HepG2 (cell line): ENCODE measurements around the gene CTRB2.

Source experiments
- CHCHD3 ChIP-seq: sonication (generic); formaldehyde crosslinking; IDR thresholded peaks from 2 replicates; pipeline ENCODE4 v1.8.0; 2022; ENCODE audit warnings: mild to moderate bottlenecking, missing genetic modification reagents, moderate library complexity
- POLR2AphosphoS5 ChIP-seq: IDR thresholded peaks from 2 replicates; pipeline ENCODE4 v1.6.1; 2012; ENCODE audit warnings: low read depth, low read length
- ZMYM3 ChIP-seq: sonication (generic); formaldehyde crosslinking; IDR thresholded peaks from 2 replicates; pipeline ENCODE4 v1.5.1; 2020; ENCODE audit warnings: mild to moderate bottlenecking, missing genetic modification reagents
- ZNF12 ChIP-seq: sonication (generic); formaldehyde crosslinking; IDR thresholded peaks from 2 replicates; pipeline ENCODE4 v1.5.0; 2020; ENCODE audit warnings: missing genetic modification reagents
- TF ChIP-seq, protein P1 (sequence below): sonication (generic); formaldehyde crosslinking; IDR thresholded peaks from 2 replicates; pipeline ENCODE4 v1.5.0; 2020; ENCODE audit warnings: mild to moderate bottlenecking, missing genetic modification reagents, moderate library complexity
- TF ChIP-seq, protein P2 (sequence below), 2 experiments: fragments of 450-650 bp in 1 of 2; sonication (generic) in 1 of 2; formaldehyde crosslinking in 1 of 2; IDR thresholded peaks; 2 replicates each; pipeline versions ENCODE4 v1.6.1 to v1.8.0; 2016 to 2022; ENCODE audit warnings: antibody characterized with exemption in 1 of 2, mild to moderate bottlenecking in 1 of 2, missing genetic modification reagents in 1 of 2

DNA sequence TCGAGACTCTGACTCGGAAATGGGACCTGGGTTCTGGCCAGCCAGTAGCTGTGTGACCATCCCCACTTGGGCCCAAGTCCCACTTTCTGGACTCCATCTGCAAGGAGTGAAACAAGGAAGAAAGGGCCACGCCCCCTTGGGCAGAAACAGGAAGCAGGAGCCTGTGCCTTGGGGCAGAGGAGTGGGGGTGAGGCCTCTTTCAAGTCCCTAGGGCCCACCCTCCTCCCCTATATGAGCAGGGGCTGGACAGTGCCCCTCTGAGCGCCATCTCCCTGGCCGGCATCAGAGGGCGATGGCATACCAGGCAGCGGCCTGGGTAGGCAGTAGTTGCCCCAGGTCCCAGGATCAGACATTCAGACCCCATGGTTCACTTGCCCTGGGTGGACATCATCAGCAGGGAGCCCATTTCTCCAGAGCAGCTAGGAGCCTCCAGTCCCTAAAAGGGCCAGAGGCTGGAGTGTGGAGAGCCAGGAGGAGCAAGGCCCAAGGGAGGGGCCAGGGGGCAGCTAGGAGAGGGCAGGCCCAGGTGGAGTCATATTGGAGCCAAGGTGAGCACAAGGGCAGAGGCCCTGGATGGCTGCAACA lies 37.4 kb upstream of the CTRB2 start:
- TF ChIP-seq, protein P1, sequence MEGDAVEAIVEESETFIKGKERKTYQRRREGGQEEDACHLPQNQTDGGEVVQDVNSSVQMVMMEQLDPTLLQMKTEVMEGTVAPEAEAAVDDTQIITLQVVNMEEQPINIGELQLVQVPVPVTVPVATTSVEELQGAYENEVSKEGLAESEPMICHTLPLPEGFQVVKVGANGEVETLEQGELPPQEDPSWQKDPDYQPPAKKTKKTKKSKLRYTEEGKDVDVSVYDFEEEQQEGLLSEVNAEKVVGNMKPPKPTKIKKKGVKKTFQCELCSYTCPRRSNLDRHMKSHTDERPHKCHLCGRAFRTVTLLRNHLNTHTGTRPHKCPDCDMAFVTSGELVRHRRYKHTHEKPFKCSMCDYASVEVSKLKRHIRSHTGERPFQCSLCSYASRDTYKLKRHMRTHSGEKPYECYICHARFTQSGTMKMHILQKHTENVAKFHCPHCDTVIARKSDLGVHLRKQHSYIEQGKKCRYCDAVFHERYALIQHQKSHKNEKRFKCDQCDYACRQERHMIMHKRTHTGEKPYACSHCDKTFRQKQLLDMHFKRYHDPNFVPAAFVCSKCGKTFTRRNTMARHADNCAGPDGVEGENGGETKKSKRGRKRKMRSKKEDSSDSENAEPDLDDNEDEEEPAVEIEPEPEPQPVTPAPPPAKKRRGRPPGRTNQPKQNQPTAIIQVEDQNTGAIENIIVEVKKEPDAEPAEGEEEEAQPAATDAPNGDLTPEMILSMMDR: 0 out of 2 replicates have a peak, but pooled peaks have one; percentile 28
- no peak for TF ChIP-seq ZNF12 (CRISPR knock-in tag)
- TF ChIP-seq, protein P2, sequence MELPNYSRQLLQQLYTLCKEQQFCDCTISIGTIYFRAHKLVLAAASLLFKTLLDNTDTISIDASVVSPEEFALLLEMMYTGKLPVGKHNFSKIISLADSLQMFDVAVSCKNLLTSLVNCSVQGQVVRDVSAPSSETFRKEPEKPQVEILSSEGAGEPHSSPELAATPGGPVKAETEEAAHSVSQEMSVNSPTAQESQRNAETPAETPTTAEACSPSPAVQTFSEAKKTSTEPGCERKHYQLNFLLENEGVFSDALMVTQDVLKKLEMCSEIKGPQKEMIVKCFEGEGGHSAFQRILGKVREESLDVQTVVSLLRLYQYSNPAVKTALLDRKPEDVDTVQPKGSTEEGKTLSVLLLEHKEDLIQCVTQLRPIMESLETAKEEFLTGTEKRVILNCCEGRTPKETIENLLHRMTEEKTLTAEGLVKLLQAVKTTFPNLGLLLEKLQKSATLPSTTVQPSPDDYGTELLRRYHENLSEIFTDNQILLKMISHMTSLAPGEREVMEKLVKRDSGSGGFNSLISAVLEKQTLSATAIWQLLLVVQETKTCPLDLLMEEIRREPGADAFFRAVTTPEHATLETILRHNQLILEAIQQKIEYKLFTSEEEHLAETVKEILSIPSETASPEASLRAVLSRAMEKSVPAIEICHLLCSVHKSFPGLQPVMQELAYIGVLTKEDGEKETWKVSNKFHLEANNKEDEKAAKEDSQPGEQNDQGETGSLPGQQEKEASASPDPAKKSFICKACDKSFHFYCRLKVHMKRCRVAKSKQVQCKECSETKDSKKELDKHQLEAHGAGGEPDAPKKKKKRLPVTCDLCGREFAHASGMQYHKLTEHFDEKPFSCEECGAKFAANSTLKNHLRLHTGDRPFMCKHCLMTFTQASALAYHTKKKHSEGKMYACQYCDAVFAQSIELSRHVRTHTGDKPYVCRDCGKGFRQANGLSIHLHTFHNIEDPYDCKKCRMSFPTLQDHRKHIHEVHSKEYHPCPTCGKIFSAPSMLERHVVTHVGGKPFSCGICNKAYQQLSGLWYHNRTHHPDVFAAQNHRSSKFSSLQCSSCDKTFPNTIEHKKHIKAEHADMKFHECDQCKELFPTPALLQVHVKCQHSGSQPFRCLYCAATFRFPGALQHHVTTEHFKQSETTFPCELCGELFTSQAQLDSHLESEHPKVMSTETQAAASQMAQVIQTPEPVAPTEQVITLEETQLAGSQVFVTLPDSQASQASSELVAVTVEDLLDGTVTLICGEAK (IDR thresholded peaks at IDR 0.05): no peak
- TF ChIP-seq, protein P2 (CRISPR knock-in tag; IDR thresholded peaks at IDR 0.05): no peak; the same call in 1 of the 2 replicates
- TF ChIP-seq CHCHD3: no peak
- no peak for TF ChIP-seq ZMYM3
- no peak for TF ChIP-seq POLR2AphosphoS5
